ENCODE measurements around the gene CNRIP1. TPM values are rescaled to one million over a fixed set of nuclear protein-coding genes. Genes with fewer than 3 reads are reported as not detected.

The CNRIP1 gene, protein sequence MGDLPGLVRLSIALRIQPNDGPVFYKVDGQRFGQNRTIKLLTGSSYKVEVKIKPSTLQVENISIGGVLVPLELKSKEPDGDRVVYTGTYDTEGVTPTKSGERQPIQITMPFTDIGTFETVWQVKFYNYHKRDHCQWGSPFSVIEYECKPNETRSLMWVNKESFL
- total RNA-seq (2022; extraction: Qiagen RNA extraction) = 1.8 to 2.4 TPM (median 2.1 TPM) in 5 replicates

DNA sequence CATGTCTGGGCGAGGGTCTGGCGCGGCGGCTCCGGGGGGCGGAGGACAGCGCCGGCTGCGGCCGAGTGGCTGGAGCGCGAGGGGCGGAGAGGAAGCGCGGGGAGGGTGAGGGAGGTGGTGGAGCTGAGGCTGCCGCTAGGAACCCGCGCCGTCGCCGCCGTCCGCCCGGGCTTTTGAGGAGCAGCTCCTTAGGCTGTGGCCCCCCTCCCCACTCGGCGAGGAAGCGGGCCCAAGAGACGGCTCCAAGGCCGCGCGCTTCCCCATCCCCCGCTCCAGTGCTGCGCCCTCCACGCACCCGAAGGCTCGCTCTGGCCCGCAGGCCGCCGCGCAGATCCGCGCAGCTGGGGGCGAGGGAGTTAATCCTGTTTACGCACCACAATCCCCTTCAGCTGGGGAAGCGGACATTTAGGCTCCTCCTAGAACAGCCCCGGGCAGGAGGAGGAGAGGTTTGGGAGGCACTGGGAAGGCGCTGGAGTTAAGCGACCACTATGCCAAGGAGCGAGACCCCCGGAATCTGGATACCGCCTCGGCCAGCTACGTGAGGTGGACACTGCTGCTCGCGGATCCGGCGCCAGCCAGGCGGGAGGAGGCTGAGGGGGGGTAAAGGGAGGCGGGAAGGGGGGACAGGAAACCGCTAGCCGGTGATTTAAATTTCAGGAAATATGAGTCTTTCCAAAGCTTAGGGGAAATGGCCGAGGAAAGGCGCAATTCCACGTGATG lies at the start of gene CNRIP1:
Gene CNRIP1, minus strand, starts transcription at position 552 of the 720 bp plus-strand sequence. Its CDS starts 549 bp downstream, at position 3.

DNA sequence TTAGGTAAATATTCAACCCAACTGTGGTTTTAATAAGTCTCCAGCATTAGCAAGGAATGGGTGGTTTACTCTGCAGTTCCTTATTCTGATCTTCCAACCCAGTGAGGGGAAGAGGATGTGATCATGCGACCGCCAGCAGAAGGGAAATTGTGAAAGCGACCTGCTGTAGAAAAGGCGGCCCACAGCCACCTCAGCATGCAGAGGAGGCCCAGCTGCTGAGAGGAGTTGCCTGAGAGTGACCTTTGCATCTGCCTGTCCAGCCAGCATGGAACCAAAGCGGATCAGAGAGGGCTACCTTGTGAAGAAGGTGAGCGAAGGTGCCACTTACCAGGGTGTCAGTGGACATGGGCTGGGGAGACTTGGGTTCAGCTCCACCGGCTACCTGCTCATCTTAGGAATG lies 45.3 kb upstream of the CNRIP1 start, which contains the start of gene PLEK:
Gene PLEK, plus strand, starts transcription at position 196 of the 400 bp plus-strand sequence. Its CDS starts 70 bp downstream, at position 266.

DNA sequence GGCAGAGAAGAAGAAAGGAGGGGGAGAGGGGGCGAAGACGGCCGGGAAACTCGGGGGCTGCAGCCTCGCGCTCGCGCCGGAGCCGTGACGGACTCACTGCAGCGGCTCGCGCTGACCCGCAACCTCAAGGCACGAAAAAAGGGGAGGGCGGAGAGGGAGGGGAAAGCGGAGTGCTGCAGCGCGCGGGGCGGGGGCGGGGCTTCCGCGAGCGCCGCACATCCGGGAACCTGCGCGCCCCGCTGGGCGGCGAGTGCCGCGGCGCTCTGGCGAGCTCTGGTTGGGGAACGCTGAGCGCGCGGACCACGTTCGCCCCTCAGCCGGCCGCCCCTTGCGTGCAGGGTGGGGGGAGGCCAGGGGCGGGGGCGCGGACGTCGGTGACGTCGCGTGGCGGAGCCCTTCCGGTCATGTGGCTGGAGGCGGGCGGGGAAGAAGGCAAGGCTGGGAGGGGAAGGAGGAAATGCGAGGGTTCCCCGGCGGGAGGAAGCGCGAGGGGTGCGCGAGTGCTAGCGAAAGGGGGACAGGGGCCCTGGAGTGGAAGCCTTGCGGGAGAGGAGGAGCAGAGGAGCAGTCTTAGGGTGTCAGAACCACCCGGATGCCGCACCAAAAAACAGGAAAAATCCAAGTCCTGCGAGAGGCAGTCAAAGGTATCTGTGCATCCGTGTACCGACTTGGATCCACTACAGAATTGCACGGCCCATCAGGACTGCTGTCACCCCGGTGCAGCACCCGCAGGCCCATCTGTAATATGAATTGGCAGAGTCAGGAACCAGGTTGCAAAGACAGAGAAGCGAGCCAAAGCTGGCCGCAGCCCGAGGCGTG lies 67.1 kb downstream of the CNRIP1 start, which contains the start of gene PPP3R1:
Gene PPP3R1, minus strand, starts transcription at position 133 of the 819 bp plus-strand sequence. CDS start 405 bp downstream, outside the sequence.

Other genes starting within 250 kb of the CNRIP1 start
- 49.7 to 65.7 TPM (median 51.3 TPM) in 5 replicates for gene PNO1, start 162.1 kb downstream of the CNRIP1 start, total RNA-seq (2022; extraction: Qiagen RNA extraction)
- gene PPP3R1, start 67.4 kb downstream of the CNRIP1 start, total RNA-seq (2022; extraction: Qiagen RNA extraction) = 54.1 to 81.7 TPM (median 58.9 TPM) in 5 replicates
- not detected in 5 replicates for gene PLEK, start 45.3 kb upstream of the CNRIP1 start, total RNA-seq (2022; extraction: Qiagen RNA extraction)
- gene FBXO48, start 147.3 kb upstream of the CNRIP1 start, total RNA-seq (2022; extraction: Qiagen RNA extraction) = 0.49 to 0.65 TPM (median 0.53 TPM) in 5 replicates
- gene APLF, start 147.6 kb upstream of the CNRIP1 start, total RNA-seq (2022; extraction: Qiagen RNA extraction) = 0.54 to 0.77 TPM (median 0.68 TPM) in 5 replicates

All from A549 treated with CORT108297 at 1 μM for 4 hours (cell line).